ENCODE measurements around the gene PDIA6. TPM values are rescaled to one million over a fixed set of nuclear protein-coding genes. Genes with fewer than 3 reads are reported as not detected.
A peak's percentile ranks its signal among the peaks of the same experiment; 100 is the strongest.

The PDIA6 gene
- total and polyA plus RNA-seq, 9 of the 15 experiments (the other 6 are each of a cell fraction or from before 2014, with no cell fraction given), result 166 to 268 (median 229) TPM

- H4K20me1 ChIP-seq (replicated peaks; ENCODE audit: control insufficient read depth, insufficient read depth, low read length), result peaks cover 43% of the 10 kb centered on the region
- no peaks in the 10 kb centered on the region for H3K9me3 ChIP-seq (replicated peaks; ENCODE audit: control insufficient read depth, insufficient read depth, low read depth, low read length)
- intact Hi-C loops (cut with micrococcal nuclease), result no loop called here
- peaks cover 9 to 30% of the 10 kb centered on the region in 2 experiments; a peak in 3 of 5 replicates for H3K4me1 ChIP-seq (replicated peaks in 1 of 2; ENCODE audit: control insufficient read depth in 2 of 2, insufficient read depth in 2 of 2, low read length in 2 of 2)
- in situ Hi-C loops (cut with MboI), result no loop called here
- H3K36me3 ChIP-seq (ENCODE audit: control insufficient read depth, insufficient read depth, low read length), result peaks cover 45% of the 10 kb centered on the region; the same call in 2 of the 3 replicates
- ATAC-seq (no peak), DNase-seq (ENCODE audit: extremely low read depth in 1 of 4, low spot score in 3 of 4) (peak in 1 of 4 experiments; percentile 28), FAIRE-seq (no peak)
- H3K27me3 ChIP-seq (ENCODE audit: control insufficient read depth in 2 of 2, insufficient read depth in 2 of 2, low read length in 2 of 2), result peaks cover under 1 to 1% of the 10 kb centered on the region in 2 experiments; a peak in 3 of 5 replicates
- H3K9me1 ChIP-seq (ENCODE audit: control insufficient read depth, insufficient read depth, low read length), result no peaks in the 10 kb centered on the region
- 2% methylated on average over 14 of the region's 14 CpGs for WGBS (ENCODE audit: insufficient coverage, low coverage, missing lambda C conversion rate)
- no TSS peak for BruUV-seq (replicated peaks)
- ChIA-PET POLR2A (interaction anchor here (0.7 to 2.0 kb wide), 8 partner anchors 9 to 341 kb away, joined by 3 to 8 read pairs (median 4); no protein-coding TSS in a partner anchor), CTCF (ENCODE audit: low intra/inter-chr PET ratio) (no interaction called here)
- peak overlapping the region; percentile 94 for H3K27ac ChIP-seq (ENCODE audit: extremely low read depth, low read depth, low read length)
- H2AFZ ChIP-seq (ENCODE audit: low read depth, low read length), result peak overlapping the region; percentile 48; the same call in 1 of the 2 replicates
- H3K79me2 ChIP-seq (ENCODE audit: control insufficient read depth, insufficient read depth, low read length), result peaks cover 61% of the 10 kb centered on the region
- peak overlapping the region; percentile 98 for H3K4me2 ChIP-seq (ENCODE audit: insufficient read depth, low read length)
- peak overlapping the region; percentile 99 for H3K4me3 ChIP-seq
- H3K9ac ChIP-seq (ENCODE audit: insufficient read depth in 1 of 2, low read depth in 2 of 2, low read length in 2 of 2), result peak overlapping the region; percentile 92
- TF ChIP-seq POLR2H (tag; IDR thresholded peaks at IDR 0.05; ENCODE audit: low read depth), result no peak
- no peak for TF ChIP-seq CBX3 (IDR thresholded peaks at IDR 0.05; ENCODE audit: borderline replicate concordance in 1 of 2, low read length in 2 of 2)
- TF ChIP-seq, protein P1, sequence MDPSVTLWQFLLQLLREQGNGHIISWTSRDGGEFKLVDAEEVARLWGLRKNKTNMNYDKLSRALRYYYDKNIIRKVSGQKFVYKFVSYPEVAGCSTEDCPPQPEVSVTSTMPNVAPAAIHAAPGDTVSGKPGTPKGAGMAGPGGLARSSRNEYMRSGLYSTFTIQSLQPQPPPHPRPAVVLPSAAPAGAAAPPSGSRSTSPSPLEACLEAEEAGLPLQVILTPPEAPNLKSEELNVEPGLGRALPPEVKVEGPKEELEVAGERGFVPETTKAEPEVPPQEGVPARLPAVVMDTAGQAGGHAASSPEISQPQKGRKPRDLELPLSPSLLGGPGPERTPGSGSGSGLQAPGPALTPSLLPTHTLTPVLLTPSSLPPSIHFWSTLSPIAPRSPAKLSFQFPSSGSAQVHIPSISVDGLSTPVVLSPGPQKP (CRISPR knock-in tag; IDR thresholded peaks at IDR 0.05), result no peak
- no peak for TF ChIP-seq RAD51 (IDR thresholded peaks at IDR 0.05; ENCODE audit: borderline replicate concordance, low read depth)
- TF ChIP-seq, protein P2, sequence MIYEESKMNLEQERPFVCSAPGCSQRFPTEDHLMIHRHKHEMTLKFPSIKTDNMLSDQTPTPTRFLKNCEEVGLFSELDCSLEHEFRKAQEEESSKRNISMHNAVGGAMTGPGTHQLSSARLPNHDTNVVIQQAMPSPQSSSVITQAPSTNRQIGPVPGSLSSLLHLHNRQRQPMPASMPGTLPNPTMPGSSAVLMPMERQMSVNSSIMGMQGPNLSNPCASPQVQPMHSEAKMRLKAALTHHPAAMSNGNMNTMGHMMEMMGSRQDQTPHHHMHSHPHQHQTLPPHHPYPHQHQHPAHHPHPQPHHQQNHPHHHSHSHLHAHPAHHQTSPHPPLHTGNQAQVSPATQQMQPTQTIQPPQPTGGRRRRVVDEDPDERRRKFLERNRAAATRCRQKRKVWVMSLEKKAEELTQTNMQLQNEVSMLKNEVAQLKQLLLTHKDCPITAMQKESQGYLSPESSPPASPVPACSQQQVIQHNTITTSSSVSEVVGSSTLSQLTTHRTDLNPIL (CRISPR knock-in tag; IDR thresholded peaks at IDR 0.05), result no peak
- no peak for TF ChIP-seq FOXA1 (IDR thresholded peaks at IDR 0.05; ENCODE audit: borderline replicate concordance)
- no peak for TF ChIP-seq XRCC5 (IDR thresholded peaks at IDR 0.05; ENCODE audit: low read depth, low read length)
- TF ChIP-seq SNRNP70 (optimal IDR thresholded peaks at IDR 0.05; ENCODE audit: low read depth, low read length), result no peak
- no peak for TF ChIP-seq JUNB (CRISPR knock-in tag; conservative IDR thresholded peaks at IDR 0.05)
- TF ChIP-seq HSF4 (CRISPR knock-in tag; IDR thresholded peaks at IDR 0.05; ENCODE audit: borderline replicate concordance), result no peak
- no peak for TF ChIP-seq ZBED1 (IDR thresholded peaks at IDR 0.05)
- no peak for TF ChIP-seq E2F3 (CRISPR knock-in tag; IDR thresholded peaks at IDR 0.05)
- TF ChIP-seq PCBP2 (IDR thresholded peaks at IDR 0.05; ENCODE audit: low read depth, low read length, poor library complexity, severe bottlenecking), result no peak
- peak; percentile 75 for TF ChIP-seq ZFP36 (IDR thresholded peaks at IDR 0.05; ENCODE audit: low read depth, low read length, partially characterized antibody)
- TF ChIP-seq MTA2 (IDR thresholded peaks at IDR 0.05; ENCODE audit: low read depth), result no peak
- no peak for TF ChIP-seq RB1 (IDR thresholded peaks at IDR 0.05; ENCODE audit: low read depth)
- TF ChIP-seq WHSC1 (IDR thresholded peaks at IDR 0.05; ENCODE audit: low read length), result no peak
- TF ChIP-seq ZHX1 (conservative IDR thresholded peaks at IDR 0.05; ENCODE audit: low read length), result no peak
- no peak for TF ChIP-seq ZNF354B (CRISPR knock-in tag; IDR thresholded peaks at IDR 0.05)
- no peak for TF ChIP-seq MXI1 (IDR thresholded peaks at IDR 0.05; ENCODE audit: low read depth, low read length)
- TF ChIP-seq MCM3 (IDR thresholded peaks at IDR 0.05), result no peak
Measured at GRCh38 chr2:10811517-10811916, 1.1 kb downstream of the PDIA6 start.

Measured in K562 (cell line).